Stimulated activated CD4-positive, alpha-beta T cell treated with anti-CD3 and anti-CD28 coated beads, Interleukin-1b, Interleukin-23, amount 100 ng/mL, for 48 hours (primary cell): Measurements from ENCODE around the gene DACH1.

ENCODE experiments used
- DNase-seq: peaks from one replicate; pipeline ENCODE4 v3.0.0-alpha.2; 2020

The DACH1 gene

DNA sequence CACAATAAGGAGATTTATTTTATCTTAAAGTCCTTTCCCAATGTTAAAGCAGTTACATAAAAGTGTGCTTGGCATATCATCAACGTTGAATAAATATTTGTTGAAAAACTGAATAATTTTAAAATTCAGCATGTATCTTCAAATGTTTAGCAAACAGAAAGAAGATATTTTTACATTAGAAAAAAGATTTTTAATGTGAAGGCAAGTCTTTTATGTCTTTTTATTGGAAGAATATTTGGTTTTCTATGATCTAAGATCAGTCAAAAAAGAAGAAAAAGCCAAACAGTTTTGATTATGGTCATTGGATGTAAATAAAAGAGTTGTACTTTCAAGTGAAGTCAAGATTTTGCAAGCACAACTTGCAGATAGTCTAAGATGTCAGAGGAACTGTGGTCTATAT lies 397.4 kb downstream of the DACH1 start:
- DNase-seq = no peak

DNA sequence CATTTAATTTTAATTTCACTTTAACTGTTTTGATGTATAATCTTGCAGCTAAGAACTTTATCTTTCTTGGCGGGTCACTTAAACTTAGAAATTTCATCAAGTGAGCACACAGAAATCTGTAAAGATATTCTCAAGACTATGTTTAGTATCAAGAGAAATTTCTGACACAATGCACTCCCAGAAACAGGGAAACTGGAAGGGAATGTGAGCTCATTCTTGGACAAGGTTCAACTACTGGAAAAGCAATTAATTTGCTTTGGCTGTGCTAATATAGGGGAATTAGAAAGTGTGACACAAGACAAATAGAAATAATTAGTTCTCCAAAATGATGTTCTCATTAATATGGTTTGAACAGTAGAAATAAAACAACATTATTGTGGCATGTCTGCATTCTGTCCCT lies 402.3 kb downstream of the DACH1 start:
- DNase-seq = no peak

DNA sequence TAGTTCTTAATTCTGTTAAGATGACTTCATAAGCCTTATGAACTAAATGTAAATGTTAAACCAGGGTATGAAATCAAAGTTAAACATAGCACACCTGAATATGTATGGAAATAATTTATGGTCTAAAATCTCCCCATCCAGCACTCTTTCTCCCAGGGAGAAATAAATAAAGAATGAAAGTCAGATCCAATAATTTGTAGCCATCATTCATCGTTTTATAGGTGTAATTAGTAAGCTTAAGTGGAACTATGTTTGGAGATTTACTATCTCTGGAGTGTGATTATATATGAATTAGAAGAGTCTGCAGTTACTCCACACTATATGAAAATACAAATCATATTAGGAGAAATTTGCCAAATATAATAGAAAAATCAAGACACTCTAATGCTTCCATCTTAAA lies 405.1 kb downstream of the DACH1 start:
- DNase-seq = no peak

- no peak for DNase-seq
Observed at GRCh38 chr13:71460211-71460610, 406.8 kb downstream of the DACH1 start.

DNA sequence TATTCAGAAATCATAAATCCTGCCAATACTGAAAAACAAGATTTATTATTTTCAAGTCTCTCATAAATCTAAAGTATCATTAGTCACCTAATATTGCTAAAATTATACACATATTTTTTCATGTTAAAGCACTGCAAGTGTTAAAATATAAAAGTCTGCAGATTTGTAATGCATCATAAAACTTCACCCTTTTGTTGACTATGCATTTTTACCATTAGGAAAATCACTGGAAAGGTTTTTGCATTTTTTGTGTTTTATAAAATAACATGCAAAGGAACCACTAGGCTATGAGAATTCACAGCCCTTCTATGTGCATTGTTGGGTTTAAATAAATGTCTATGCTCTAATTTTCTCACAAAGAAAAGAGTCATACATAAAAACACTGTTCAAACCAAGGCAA lies 407.3 kb downstream of the DACH1 start:
- DNase-seq = no peak

GRCh38 chr13:71457645-71458044 lies 409.4 kb downstream of the DACH1 start:
- no peak for DNase-seq

GRCh38 chr13:71456136-71456535 lies 410.9 kb downstream of the DACH1 start:
- DNase-seq = no peak

DNA sequence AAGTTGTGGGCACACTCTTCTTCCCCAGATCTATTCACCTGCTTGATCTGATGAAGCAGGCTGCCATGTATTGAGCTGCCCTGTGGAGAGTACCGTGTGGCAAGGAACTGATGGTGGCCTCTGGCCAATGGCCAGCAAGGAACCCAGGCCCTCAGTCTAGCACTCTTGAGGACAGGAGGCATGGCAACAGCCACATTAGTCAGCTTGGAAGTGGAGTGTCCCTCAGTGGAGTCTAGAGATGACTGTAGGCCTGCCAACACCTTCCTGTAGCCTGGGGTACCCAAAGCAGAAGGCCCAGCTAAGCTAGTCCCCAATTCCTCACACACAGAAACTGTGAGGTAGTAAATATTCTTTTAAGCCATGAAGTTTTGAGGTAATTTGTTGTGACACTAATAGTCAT lies 412.5 kb downstream of the DACH1 start:
- DNase-seq = no peak

DNA sequence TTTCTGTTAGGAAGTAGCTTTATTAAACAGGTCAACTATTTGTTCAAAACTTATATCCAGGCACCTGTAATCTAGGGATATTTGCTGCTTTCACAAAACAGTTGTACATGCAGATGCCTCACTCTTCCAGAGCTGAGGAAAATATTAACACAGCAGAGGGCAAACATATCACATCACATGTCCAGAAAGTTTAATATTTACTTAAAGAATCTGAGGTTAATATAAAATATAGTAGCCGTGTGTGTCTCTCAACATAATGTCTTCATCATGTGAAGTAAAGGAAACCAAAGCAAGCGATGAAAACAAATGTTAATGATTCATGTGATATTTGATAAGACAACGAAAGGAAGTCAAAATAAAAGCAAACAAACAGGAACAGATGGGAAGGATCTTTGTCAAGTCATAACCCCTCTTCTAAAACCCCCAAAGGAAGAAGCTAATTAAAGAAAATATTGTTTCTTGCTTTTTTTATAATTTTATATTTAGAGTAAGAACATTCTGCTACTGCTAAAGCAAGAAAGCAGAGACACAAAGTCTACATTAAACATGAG lies 418.8 kb downstream of the DACH1 start:
- DNase-seq = no peak

DNA sequence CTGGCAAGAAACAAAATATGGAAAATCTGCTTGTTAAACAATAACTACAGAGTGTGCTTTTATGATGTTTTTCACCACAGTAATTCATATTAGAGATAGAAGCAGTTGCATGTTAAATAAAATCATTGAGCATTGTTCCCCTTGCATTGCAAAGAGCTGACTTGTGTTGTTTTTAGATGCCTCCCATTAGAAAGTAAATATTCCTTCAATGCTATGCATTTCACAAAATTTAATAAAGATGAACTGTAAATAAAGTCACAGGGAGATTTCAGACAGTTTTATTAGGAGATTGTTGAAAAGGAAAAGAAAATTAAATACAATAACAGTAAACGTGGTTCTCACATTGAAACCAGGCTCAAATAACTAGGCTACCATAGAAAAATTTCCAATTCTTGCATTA lies 429.3 kb downstream of the DACH1 start:
- no peak for DNase-seq

DNA sequence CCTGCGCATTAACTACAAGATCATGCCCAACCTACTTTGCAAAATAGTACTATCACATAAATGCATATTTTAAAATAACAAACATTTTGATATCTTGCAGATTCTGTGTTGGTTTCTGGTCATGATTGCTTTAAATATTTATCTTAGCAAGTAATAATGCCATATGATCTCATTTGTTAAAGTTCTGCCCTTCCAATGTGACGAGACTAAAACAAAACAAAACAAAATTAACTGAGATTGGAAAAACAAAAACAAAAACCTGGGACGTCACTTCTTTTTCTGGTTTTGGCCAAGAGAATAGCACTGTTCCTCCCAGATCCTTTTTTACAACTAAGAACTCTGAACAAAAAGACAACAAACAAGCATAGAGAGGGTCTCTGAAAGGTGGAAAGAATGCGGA lies 436.3 kb downstream of the DACH1 start:
- DNase-seq = no peak

GRCh38 chr13:71417205-71417604 lies 449.8 kb downstream of the DACH1 start:
- DNase-seq = no peak

DNA sequence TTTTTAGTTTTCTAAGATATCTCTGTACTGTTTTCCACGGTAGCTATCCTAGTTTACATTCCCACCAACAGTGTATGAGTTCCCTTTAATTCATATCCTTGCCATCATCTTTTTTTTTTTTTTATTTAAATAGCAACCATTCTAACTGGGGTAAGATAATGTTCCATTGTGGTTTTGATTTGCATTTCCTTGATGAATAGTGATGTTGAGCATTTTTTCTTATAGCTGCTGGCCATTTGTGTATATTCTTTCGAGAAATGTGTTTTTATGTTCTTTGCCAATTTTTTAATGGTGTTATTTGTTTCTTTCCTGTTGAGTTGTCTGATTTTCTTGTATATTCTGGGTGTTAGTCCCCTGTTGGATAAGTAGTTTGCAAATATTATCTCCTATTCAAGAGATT lies 454.8 kb downstream of the DACH1 start:
- DNase-seq = no peak

- DNase-seq = no peak
Observed at GRCh38 chr13:71408416-71408815, 458.6 kb downstream of the DACH1 start.

GRCh38 chr13:71399631-71400215 lies 467.3 kb downstream of the DACH1 start:
- DNase-seq = no peak

- DNase-seq = no peak
Observed at GRCh38 chr13:71396149-71396548, 470.9 kb downstream of the DACH1 start.

GRCh38 chr13:71395053-71395452 lies 472.0 kb downstream of the DACH1 start:
- no peak for DNase-seq

GRCh38 chr13:71394176-71394575 lies 472.8 kb downstream of the DACH1 start:
- DNase-seq = no peak
